ENCODE data around the gene SLC9A3.

SLC9A3 gene

GRCh38 chr5:516338-516925 lies 7.8 kb downstream of the SLC9A3 start:
- no peak for TF ChIP-seq CTCF (IDR thresholded peaks at IDR 0.05; ENCODE audit: low read depth, low read length, missing control alignments)
- H3K4me3 ChIP-seq (ENCODE audit: low read depth, low read length) = no peak overlapping the region
- in situ Hi-C loops (cut with HindIII; ENCODE audit: low sequenced_read_pairs) = loop anchor here (25.0 kb wide), 1 partner anchor 96 kb away; the partner anchor contains the start of gene CEP72
- DNase-seq (ENCODE audit: low read depth) = no peak

GRCh38 chr5:515273-515836 lies 8.9 kb downstream of the SLC9A3 start:
- DNase-seq (ENCODE audit: low read depth) = no peak
- no peak overlapping the region for H3K4me3 ChIP-seq (ENCODE audit: low read depth, low read length)
- no peak for TF ChIP-seq CTCF (IDR thresholded peaks at IDR 0.05; ENCODE audit: low read depth, low read length, missing control alignments)
- in situ Hi-C loops (cut with HindIII; ENCODE audit: low sequenced_read_pairs) = loop anchor here (25.0 kb wide), 1 partner anchor 97 kb away; the partner anchor contains the start of gene CEP72

GRCh38 chr5:514673-515072 lies 9.6 kb downstream of the SLC9A3 start:
- DNase-seq (ENCODE audit: low read depth) = no peak
- TF ChIP-seq CTCF (IDR thresholded peaks at IDR 0.05; ENCODE audit: low read depth, low read length, missing control alignments) = no peak
- no peak overlapping the region for H3K4me3 ChIP-seq (ENCODE audit: low read depth, low read length)
- in situ Hi-C loops (cut with HindIII; ENCODE audit: low sequenced_read_pairs) = loop anchor here (25.0 kb wide), 1 partner anchor 98 kb away; the partner anchor contains the start of gene CEP72

- in situ Hi-C loops (cut with HindIII; ENCODE audit: low sequenced_read_pairs) = loop anchor here (25.0 kb wide), 1 partner anchor 98 kb away; the partner anchor contains the start of gene CEP72
- H3K4me3 ChIP-seq (ENCODE audit: low read depth, low read length) = no peak overlapping the region
- no peak for TF ChIP-seq CTCF (IDR thresholded peaks at IDR 0.05; ENCODE audit: low read depth, low read length, missing control alignments)
- no peak for DNase-seq (ENCODE audit: low read depth)
Measured at GRCh38 chr5:514101-514485, 10.2 kb downstream of the SLC9A3 start.

- in situ Hi-C loops (cut with HindIII; ENCODE audit: low sequenced_read_pairs) = loop anchor here (25.0 kb wide), 1 partner anchor 99 kb away; the partner anchor contains the start of gene CEP72
- no peak overlapping the region for H3K4me3 ChIP-seq (ENCODE audit: low read depth, low read length)
- no peak for TF ChIP-seq CTCF (IDR thresholded peaks at IDR 0.05; ENCODE audit: low read depth, low read length, missing control alignments)
- DNase-seq (ENCODE audit: low read depth) = no peak
Measured at GRCh38 chr5:513216-514100, 10.8 kb downstream of the SLC9A3 start.

GRCh38 chr5:511476-511875 lies 12.8 kb downstream of the SLC9A3 start:
- DNase-seq (ENCODE audit: low read depth) = no peak
- TF ChIP-seq CTCF (IDR thresholded peaks at IDR 0.05; ENCODE audit: low read depth, low read length, missing control alignments) = no peak
- in situ Hi-C loops (cut with HindIII; ENCODE audit: low sequenced_read_pairs) = loop anchor here (25.0 kb wide), 1 partner anchor 101 kb away; the partner anchor contains the start of gene CEP72
- H3K4me3 ChIP-seq (ENCODE audit: low read depth, low read length) = no peak overlapping the region

All from astrocyte of the cerebellum (primary cell).